Neural progenitor cell (in vitro differentiated cells): ENCODE results near the gene ARL11.

Experiments
- EZH2 ChIP-seq: fragments of 200-600 bp; sonication (generic); IDR thresholded peaks from 2 replicates; pipeline ENCODE4 v1.6.1; 2017; ENCODE audit warnings: antibody characterized with exemption, mild to moderate bottlenecking, moderate library complexity
- TF ChIP-seq, protein P1 (sequence below): fragments of 200-600 bp; sonication (generic); IDR thresholded peaks from 2 replicates; pipeline ENCODE4 v1.5.1; 2017; ENCODE audit warnings: antibody characterized with exemption, mild to moderate bottlenecking

GRCh38 chr13:49580980-49581680 is 47.2 kb upstream of the ARL11 start:
- no peak for TF ChIP-seq EZH2
- TF ChIP-seq, protein P1, sequence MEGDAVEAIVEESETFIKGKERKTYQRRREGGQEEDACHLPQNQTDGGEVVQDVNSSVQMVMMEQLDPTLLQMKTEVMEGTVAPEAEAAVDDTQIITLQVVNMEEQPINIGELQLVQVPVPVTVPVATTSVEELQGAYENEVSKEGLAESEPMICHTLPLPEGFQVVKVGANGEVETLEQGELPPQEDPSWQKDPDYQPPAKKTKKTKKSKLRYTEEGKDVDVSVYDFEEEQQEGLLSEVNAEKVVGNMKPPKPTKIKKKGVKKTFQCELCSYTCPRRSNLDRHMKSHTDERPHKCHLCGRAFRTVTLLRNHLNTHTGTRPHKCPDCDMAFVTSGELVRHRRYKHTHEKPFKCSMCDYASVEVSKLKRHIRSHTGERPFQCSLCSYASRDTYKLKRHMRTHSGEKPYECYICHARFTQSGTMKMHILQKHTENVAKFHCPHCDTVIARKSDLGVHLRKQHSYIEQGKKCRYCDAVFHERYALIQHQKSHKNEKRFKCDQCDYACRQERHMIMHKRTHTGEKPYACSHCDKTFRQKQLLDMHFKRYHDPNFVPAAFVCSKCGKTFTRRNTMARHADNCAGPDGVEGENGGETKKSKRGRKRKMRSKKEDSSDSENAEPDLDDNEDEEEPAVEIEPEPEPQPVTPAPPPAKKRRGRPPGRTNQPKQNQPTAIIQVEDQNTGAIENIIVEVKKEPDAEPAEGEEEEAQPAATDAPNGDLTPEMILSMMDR: no peak
